ENCODE results near the gene PRKAG1.

The PRKAG1 gene

DNA sequence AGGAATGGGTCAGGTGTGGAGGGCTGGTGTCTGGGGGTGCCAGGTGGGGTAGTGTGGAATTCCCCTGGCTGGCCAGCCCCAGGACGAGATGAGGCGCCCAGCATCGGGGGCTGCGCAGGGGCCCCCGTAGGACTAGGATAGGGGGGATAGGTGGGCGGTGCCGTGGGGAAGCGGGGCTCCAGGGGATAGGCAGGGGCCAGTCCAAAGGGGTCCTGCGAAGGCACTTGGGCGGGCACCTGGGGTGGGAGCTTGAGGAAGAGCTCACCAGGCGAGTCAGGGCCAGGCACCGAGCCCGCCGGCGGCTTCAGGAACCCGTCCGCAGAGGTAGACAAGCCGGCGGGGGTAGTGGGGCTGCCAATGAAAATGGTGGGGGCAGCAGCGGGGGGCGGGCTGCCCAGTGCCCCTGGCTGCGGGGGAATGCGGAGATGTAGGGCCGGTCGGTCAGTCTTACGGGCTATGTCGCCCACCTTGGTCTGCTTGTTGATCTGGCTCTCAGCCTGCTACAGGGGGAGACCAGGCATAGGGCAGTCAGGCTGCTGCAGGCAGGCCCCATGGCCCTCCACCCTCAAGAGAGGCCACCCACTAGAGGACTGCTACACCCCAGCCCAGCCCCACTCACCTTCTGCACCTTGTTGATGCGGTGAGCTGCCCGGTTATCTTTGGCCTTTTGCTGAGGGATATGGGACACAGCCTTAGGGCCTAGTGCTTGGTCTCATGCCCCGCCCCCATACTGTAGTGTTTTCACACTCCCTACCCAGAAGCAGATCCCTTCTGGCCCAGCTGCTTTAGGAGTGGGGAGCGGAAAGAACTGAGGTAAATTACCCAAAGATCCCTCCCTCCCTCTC lies 22.7 kb upstream of the PRKAG1 start:
- H3K9ac ChIP-seq = no peak overlapping the region
- H3K4me2 ChIP-seq = no peak overlapping the region
- H3K27me3 ChIP-seq (ENCODE audit: insufficient read depth, low read depth) = no peaks in the 10 kb centered on the region
- H4K20me1 ChIP-seq (ENCODE audit: insufficient read depth) = no peaks in the 10 kb centered on the region
- no peak overlapping the region for H3K4me3 ChIP-seq (IDR thresholded peaks at IDR 0.05; ENCODE audit: insufficient read depth, low read depth, low read length)
- TF ChIP-seq, protein P1, sequence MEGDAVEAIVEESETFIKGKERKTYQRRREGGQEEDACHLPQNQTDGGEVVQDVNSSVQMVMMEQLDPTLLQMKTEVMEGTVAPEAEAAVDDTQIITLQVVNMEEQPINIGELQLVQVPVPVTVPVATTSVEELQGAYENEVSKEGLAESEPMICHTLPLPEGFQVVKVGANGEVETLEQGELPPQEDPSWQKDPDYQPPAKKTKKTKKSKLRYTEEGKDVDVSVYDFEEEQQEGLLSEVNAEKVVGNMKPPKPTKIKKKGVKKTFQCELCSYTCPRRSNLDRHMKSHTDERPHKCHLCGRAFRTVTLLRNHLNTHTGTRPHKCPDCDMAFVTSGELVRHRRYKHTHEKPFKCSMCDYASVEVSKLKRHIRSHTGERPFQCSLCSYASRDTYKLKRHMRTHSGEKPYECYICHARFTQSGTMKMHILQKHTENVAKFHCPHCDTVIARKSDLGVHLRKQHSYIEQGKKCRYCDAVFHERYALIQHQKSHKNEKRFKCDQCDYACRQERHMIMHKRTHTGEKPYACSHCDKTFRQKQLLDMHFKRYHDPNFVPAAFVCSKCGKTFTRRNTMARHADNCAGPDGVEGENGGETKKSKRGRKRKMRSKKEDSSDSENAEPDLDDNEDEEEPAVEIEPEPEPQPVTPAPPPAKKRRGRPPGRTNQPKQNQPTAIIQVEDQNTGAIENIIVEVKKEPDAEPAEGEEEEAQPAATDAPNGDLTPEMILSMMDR (conservative IDR thresholded peaks at IDR 0.05; ENCODE audit: low read depth, low read length) = no peak
- H3K4me1 ChIP-seq (ENCODE audit: low read depth, poor library complexity, severe bottlenecking) = no peaks in the 10 kb centered on the region
- no peaks in the 10 kb centered on the region for H3K79me2 ChIP-seq (ENCODE audit: insufficient read depth, low read depth)
- H3K36me3 ChIP-seq (ENCODE audit: insufficient read depth) = peaks cover 21% of the 10 kb centered on the region; the same call in 1 of the 2 replicates
- H2AFZ ChIP-seq (ENCODE audit: low read depth) = no peak overlapping the region
- no peak overlapping the region for H3K27ac ChIP-seq

DNA sequence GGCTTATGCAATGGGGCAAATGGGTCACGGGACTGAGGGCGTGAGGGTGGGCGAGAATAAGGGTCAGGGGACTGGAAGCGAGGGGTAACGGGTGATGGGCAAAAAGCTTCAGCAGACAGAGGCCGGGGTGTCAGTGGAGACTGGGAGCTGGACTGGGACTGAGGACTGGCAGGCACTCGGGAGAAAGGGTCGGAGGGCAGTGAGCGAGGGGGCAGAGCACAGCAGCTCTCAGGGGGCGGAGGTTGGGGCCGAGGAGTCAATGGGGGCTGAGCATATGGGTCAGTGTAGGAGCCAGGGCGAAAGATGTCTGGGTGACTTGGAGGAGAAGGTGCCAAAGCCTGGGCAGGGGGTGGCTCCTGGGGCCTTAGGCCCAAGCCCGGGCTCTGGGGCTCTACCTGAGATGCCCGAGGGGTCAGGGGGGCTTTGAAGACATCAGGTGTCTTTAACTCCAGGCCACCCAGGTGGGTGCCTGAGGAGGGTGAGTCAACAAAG lies 21.8 kb upstream of the PRKAG1 start:
- Histone ChIP-seq H4K20me1 (ENCODE audit: insufficient read depth) (no peaks in the 10 kb centered on the region), H2AFZ (ENCODE audit: low read depth) (no peak overlapping the region), H3K79me2 (ENCODE audit: insufficient read depth, low read depth) (no peaks in the 10 kb centered on the region), H3K4me1 (ENCODE audit: low read depth, poor library complexity, severe bottlenecking) (no peaks in the 10 kb centered on the region), H3K36me3 (ENCODE audit: insufficient read depth) (peaks cover 21% of the 10 kb centered on the region; the same call in 1 of the 2 replicates), H3K27me3 (ENCODE audit: insufficient read depth, low read depth) (no peaks in the 10 kb centered on the region), H3K4me3 (IDR thresholded peaks at IDR 0.05; ENCODE audit: insufficient read depth, low read depth, low read length) (no peak overlapping the region), H3K27ac (no peak overlapping the region), H3K4me2 (no peak overlapping the region), H3K9ac (no peak overlapping the region)
- TF ChIP-seq, protein P1 (conservative IDR thresholded peaks at IDR 0.05; ENCODE audit: low read depth, low read length) = no peak

DNA sequence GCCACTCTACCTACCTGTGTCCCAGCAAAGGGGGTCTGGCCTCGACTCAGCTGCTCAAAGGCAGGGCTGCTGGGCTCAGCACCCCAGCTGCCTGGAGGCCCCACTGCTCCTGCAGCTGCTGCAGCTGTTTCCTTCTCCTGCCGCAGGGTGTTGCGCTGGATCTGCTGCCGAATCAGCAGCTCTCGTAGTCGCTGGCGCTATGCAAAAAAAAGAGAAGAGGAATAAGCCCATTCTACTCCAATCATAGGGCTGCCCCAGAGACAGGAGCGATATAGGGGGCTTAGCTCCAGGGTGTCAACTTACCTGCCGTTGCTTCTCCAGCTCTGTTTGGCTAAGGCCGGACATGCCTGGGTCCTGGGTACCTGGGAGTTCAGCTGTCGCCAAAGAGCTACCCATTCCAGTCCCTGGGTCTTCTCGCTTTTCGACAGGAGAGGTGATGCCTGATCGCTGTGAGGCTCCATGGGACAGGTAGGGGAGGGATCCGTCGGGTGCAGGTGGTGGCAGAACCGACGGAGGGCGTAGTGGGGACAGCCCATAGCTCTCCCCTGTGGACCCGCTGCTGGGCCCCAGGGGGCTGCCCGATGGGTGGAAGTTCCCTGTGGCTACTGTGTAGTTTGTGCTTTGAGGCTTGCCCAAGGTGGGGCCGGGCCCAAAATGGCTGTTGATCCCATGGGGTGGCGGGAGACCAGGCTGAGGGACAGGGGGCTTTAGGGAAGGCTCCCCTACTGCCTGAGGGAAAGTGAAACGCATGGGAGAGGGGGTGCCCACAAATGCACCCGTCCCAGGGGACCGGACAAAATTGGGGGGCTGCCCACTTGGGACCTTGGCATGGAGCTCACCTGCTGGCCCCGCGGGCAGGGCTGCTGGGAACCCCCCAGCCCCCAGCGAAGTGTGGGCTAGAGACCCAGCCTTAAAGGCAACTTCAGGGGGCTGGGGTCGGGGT lies 21.1 kb upstream of the PRKAG1 start:
- H3K27me3 ChIP-seq (ENCODE audit: insufficient read depth, low read depth) = no peaks in the 10 kb centered on the region
- H4K20me1 ChIP-seq (ENCODE audit: insufficient read depth) = no peaks in the 10 kb centered on the region
- H3K36me3 ChIP-seq (ENCODE audit: insufficient read depth) = peaks cover 21% of the 10 kb centered on the region; the same call in 1 of the 2 replicates
- H2AFZ ChIP-seq (ENCODE audit: low read depth) = no peak overlapping the region
- no peak overlapping the region for H3K9ac ChIP-seq
- H3K4me1 ChIP-seq (ENCODE audit: low read depth, poor library complexity, severe bottlenecking) = no peaks in the 10 kb centered on the region
- TF ChIP-seq, protein P1 (conservative IDR thresholded peaks at IDR 0.05; ENCODE audit: low read depth, low read length) = no peak
- no peak overlapping the region for H3K4me2 ChIP-seq
- H3K27ac ChIP-seq = no peak overlapping the region
- H3K79me2 ChIP-seq (ENCODE audit: insufficient read depth, low read depth) = no peaks in the 10 kb centered on the region
- H3K4me3 ChIP-seq (IDR thresholded peaks at IDR 0.05; ENCODE audit: insufficient read depth, low read depth, low read length) = no peak overlapping the region

DNA sequence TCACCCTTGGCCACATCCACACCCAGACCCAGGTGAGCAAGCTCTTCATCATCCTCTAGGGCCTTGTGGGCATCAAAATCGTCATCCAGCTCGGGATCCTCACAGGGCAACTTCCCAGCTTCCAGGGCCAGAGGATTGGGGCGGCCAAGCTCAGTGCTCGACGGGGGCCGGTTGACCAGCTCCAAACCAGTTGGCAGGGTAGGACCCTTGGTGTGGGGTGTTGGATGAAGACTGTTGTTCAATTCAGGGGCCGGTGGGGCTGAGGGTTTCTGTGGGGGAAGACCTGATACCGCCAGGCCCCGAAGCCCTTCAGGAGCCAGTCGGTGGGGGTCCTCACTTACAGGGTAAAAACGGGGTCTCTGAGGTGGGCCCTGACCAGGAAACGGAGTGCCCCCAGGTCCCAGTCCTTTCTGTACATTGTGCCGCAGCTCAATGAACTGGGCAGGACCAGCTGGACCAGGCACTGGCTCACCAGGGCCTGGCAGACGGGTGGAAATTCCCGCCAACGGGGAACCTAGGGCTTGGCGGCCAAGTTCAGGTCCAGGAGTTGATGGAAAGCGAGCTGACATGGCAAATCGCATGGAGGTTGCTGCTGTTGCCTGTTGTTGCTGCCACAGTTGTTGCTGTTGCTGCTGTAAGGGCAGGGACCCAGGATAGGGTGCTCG lies 19.8 kb upstream of the PRKAG1 start:
- peaks cover 21% of the 10 kb centered on the region; the same call in 1 of the 2 replicates for H3K36me3 ChIP-seq (ENCODE audit: insufficient read depth)
- H3K27me3 ChIP-seq (ENCODE audit: insufficient read depth, low read depth) = no peaks in the 10 kb centered on the region
- TF ChIP-seq, protein P1 (conservative IDR thresholded peaks at IDR 0.05; ENCODE audit: low read depth, low read length) = no peak
- H3K27ac ChIP-seq = no peak overlapping the region
- H3K4me3 ChIP-seq (IDR thresholded peaks at IDR 0.05; ENCODE audit: insufficient read depth, low read depth, low read length) = no peak overlapping the region
- no peak overlapping the region for H2AFZ ChIP-seq (ENCODE audit: low read depth)
- H3K9ac ChIP-seq = no peak overlapping the region
- no peaks in the 10 kb centered on the region for H3K79me2 ChIP-seq (ENCODE audit: insufficient read depth, low read depth)
- no peaks in the 10 kb centered on the region for H4K20me1 ChIP-seq (ENCODE audit: insufficient read depth)
- no peak overlapping the region for H3K4me2 ChIP-seq
- H3K4me1 ChIP-seq (ENCODE audit: low read depth, poor library complexity, severe bottlenecking) = no peaks in the 10 kb centered on the region

Measured in KMS-11 (cell line).